NCI-H82 treated with DMSO at 0.1 percent for 48 hours (cell line): ENCODE data around the gene AKR1B15.
"Not testable (repeated sequence)": the region's sequence is repeated elsewhere in the genome, so short reads cannot be mapped to it uniquely, and the experiment has no call there.

Experiments used
- DNase-seq: peaks from one replicate; lab custom pipeline; 2025; ENCODE audit not compliant: unreplicated experiment; lab: John Stamatoyannopoulos, UW

Gene AKR1B15

DNA sequence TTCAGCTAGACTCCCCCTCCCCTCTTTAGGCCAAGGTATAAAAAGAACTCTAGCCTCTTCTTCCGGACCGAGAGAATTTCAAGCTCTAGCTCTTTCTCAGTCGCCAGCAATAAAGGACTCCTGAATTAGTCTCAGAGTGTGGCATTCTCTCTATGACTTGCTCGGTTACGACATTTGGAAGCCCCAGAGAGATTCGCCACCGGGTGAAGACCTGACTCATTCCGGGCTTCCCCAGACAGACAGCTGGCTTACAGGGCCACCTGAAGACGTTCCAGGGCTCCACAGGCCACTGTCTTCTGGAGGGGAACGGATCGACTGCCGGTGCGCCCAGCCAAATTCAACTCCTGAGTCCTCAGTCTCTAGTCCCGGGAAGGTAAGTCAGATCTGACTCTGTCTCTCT is at the start of gene AKR1B15:
TSS of gene AKR1B15 (plus strand) at position 234 of the 400 bp plus-strand sequence. CDS start 15,510 bp downstream, outside the sequence.
- no peak for DNase-seq

GRCh38 chr7:134500406-134500805 is 48.5 kb upstream of the AKR1B15 start:
- DNase-seq: no peak

DNA sequence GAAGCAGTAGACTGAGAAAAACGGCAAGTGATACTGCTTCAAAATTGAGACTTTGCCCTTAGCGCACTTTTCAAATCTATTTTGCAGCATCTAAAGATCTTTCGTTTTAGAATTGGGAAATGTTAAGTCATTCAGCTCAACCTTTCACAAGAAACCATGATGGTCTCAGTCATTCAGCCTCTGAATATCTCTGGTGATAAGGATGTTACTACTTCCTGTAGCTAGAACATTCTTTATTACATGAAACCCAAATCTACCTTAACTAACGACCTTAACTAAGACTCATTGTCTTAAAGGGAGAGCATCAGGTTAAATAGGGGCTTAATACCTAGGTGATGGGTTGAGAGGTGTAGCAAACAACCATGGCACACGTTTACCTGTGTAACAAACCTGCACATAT is 47.9 kb upstream of the AKR1B15 start:
- DNase-seq: no peak

DNA sequence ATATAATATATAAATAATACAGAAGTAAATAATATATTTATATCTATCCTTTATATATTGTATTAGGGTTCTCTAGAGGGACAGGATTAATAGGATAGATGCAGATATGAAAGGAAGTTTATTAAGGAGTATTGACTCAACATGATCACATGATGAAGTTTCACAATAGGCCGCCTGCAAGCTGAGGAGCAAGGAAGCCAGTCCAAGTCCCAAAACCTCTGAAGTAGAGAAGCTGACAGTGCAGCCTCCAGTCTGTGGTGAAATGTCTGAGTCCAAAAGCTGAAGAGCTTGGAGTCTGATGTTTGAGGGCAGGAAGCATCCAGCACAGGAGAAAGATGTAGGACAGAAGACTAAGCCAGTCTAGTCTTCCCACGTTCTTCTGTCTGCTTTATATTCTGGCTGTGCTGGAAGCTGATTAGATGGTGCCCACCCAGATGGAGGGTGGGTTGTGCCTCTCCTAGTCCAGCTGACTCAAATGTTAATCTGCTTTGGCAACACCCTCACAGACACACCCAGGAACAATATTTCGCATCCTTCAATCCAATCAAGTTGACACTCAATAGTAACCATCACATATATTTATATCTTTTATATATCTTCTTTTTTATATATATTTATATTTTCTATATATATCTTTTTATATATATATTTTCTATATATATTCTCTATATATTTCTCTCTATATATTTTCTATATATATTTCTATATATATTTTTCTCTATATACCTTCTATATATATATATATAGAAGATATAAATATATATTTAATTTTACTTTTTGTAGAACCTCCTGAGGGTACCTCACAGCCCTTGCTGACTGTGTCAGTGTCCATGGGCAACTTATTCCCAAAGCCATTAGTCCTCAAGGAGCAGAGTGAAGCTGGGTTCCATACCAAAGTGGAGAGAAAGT is 46.2 kb upstream of the AKR1B15 start:
- DNase-seq: no peak

GRCh38 chr7:134504660-134505164 is 44.2 kb upstream of the AKR1B15 start:
- no peak for DNase-seq

GRCh38 chr7:134505856-134506255 is 43.1 kb upstream of the AKR1B15 start:
- DNase-seq: no peak

DNA sequence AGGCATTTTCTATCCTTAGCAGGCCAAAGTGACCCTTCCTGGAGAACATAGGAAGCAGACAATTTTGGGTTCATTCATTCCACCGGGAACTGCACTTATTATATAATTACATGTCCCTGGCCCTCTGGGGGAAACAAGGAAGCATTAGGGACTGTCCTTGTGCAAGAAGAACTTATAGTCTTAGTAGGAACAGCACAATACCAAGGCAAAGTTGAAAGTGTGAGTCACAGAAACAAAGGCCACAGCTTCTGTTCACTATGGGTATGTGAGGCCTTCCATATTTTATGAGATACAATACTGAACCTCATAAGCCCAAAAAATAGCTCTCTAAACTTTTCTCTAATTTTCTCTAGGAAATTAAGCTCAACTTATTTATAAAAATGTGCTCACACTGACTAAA is 39.9 kb upstream of the AKR1B15 start:
- no peak for DNase-seq

DNA sequence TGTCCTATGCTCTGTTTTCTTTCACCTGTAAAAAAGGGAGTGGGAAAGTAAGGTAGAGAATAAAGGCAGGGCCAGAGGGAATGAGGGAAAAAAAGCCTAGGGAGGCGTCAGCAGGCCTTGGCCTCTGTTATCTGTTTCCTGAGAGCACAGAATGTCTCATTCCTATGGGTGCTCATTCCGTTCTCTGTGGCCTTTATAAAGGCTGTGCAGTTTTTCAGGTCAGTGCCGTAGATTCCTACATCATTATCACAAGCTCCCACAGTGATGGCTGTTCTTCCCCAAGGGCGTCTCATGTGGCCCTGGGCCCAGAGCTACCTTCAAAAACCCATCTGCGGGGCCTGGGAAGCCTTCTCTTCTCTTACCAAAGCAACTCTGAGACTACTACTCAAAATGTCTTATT is 38.3 kb upstream of the AKR1B15 start:
- no peak for DNase-seq

DNA sequence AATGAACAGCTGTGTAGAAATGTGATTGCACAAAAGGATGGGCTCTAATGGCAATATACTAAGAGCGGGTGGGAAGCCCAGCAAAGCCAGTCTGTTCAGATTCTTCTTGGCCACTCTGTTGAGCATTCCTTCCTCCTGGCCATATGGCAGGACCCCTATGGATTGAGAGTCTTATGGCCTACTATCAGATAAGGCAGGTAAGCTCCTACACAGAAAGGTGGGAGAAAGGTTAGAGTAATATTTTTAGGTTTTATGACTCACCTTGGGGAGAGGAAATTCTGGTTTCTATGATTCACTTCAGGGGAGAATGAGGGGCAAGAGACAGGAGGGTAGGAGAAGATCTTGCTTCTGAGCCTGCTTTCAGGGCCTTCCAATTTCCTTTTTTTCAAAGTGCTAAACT is 36.6 kb upstream of the AKR1B15 start:
- DNase-seq: no peak

GRCh38 chr7:134513169-134513752 is 35.6 kb upstream of the AKR1B15 start:
- DNase-seq: peak; percentile 37

DNA sequence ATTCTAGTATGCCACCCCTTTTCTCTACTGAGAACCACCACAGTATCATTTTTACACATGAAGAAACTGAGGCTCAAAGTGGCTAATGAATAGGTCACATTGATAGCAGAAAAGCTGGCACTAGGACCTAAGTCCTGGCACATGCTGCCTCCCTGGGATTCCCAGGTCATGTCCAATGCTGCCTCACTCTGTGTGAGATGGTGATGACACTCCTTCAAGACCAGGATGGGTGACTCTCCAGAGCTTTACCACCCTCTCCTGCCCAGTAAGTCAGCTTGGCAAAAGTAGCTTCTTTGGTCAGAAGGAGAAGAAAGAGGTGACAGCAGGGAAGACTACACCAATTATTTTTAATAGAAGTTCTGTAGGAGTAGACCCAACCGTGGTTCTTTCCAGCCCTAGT is 34.8 kb upstream of the AKR1B15 start:
- DNase-seq: no peak

DNA sequence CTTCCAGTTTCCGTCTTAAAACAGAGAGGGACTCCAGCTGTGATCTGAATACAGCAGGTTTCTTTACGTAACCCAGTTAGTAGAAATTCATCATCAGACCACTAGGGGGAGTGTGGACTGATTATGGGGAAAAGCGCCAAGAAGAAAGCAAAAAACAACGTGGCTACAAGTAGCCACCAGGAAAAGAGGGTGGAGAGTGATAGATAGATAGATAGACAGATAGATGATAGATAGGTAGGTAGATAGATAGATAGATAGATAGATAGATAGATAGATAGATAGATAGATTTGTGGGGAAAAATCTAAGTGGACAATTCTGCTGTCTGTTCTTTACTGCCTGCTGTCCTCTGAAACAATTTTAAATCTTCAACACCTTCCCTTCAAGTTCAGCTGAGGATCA is 34.2 kb upstream of the AKR1B15 start:
- peak; percentile 85 for DNase-seq

DNA sequence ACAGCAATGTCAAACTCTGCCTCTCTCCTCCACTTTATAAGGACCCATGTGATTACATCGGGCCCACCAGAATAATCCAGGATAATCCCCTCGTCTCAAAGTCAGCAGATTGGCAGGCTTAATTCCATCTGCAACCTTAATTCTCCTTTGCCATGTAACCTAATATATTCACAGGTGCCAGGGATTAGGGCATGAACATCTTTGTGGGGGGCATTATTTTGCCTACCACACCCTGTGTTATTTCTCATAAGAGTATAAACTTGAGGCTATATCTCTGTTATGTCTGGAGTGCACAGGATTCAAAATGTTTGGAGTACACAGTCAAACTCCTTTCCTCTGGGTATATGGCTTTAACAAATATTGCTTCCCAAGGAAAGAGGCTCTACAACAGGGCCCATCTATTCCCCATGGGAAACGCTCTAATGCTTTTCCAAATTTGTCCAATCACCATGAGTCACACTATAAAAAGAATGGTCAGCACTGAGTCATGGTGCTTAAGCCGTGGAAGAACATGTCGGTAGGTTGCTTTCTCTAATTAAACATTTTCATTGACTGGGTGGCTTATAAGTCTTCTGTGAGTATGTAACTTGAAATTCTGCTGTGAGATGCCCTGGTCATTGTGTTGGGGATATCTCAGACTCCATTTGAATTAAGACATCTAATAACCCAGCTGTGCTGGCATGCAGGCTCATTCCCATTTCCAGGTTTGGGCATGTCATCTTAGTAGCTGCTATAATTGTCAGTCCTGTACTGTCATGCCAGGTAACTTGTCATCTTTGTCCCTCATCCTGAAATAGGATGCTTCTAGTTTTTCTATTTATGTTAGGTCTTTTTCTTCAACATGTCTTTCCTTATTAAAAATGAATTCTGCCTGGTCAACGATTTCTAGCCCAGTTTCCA is 33.1 kb upstream of the AKR1B15 start:
- DNase-seq: peak; percentile 96

DNA sequence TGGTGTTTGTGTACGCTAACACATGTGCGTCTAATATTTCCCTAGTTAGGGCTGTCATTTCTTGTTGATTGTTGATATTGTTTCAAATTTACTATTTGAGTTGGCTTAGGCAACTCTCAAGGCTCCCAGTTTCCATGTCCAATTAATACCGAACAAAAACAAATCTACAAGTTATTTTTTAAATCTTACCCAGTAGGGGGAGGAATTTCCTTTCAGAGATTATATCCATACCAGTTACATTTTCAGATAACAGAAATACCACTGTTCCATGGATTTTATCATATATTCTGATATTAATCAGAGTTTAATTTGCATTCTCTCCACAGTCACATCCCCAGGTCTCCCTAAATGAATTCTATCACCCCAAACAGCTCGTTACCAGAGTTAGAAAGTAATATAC is 28.8 kb upstream of the AKR1B15 start:
- no peak for DNase-seq

DNA sequence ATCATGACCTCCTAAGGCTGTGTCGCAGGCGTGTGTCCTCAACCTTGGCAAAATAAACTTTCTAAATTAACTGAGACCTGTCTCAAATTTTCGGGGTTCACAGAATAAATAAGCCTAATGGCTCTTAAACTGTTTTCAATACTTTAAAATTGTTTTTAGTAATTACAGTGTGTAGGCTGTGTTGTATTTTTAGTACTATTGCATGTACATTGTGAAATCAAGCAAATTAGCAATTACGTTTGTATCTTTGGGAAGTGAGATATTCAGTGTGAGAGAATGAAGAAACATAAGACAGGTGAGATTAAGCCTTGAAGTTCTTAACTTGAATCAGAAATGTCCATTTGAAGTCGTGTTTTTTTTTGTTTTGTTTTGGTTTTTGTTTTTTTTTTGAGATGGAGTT is 26.3 kb upstream of the AKR1B15 start:
- no peak for DNase-seq

DNA sequence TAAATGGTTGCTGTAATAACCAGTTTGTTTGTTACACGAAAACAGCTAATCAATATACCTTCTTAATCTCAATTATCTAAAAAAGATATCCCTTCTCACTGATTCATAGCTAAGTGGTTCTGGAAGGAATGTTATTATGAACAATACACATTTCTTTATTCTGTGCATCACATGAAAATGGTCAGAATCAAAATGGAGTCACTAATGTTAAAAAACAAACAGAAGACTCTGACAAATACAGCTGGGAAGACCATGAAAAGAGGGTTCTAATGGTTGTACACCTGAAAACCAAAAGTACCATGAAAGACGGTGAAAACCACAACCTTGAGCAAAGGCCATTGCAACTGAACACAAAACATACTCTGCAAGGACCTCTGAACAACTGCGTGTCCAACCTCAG is 23.5 kb upstream of the AKR1B15 start:
- not testable (repeated sequence) for DNase-seq

DNA sequence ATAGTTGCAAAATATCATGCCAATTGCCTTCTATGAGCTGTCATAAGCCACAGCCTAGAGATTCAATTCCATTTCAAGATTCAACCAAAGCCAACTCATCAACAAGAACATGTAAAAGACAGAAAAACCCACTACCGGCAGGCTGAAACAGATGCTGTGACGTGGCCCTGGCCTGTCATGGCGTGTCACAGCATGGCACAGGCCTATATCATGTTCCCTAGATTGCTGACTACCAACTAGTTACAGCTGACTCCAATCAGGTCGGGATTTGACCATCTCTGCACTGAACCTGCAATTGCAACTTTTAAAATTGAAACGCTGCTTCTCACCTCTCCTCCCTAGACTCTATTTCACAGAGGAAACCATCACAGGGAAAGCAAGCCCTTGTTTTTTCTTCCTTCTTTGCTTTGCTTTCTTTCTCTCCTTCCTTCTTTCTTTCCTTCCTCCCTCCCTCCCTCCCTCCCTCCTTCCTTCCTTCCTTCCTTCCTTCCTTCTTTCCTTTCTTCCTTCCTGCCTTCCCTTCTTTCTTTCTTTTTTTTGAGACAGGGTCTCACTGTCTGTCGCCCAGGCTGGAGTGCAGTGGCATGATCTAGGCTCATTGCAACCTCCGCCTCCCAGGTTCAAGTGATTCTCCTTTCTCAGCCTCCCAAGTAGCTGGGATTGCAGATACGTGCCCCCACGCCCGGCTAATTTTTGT is 22.2 kb upstream of the AKR1B15 start:
- DNase-seq: not testable (repeated sequence)

DNA sequence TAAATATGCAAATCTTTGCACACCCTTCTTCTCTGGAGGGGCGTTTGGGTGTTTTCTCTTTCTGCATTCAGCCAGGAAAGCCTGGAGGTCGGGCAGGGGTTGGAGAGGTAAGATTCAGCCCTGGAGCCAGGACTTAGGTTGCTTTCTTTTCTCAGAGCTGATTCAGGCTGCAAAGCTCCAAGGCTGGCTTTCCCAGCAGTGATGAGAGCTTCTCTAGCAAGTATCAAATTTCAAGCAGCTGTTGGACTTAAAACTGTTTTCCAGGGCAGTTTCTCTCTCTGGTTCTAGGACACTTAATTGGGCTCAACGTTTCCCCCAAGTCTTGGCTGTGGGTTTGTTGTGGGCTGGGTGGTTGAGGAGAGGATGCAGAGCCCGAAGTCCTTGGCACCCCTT is 20.9 kb upstream of the AKR1B15 start:
- peak; percentile 66 for DNase-seq

GRCh38 chr7:134528749-134529148 is 20.2 kb upstream of the AKR1B15 start:
- no peak for DNase-seq

DNA sequence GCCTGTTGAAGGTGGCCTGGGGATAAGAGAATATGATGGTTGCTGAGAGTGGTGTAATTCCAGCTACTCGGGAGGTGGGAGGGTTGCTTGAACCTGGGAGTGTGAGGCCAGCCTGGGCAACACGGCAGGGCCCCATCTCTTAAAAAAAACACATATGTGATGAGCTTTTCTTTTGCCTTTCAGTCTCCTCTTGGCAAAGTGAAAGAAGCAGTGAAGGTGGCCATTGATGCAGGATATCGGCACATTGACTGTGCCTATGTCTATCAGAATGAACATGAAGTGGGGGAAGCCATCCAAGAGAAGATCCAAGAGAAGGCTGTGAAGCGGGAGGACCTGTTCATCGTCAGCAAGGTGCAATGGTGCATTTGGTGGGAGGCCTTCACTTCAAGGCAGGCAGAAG is 18.4 kb upstream of the AKR1B15 start:
- no peak for DNase-seq
